Right lobe of liver (tissue), 6 donors: ENCODE data around the gene IFT20. TPM values are rescaled to one million over a fixed set of nuclear protein-coding genes. Genes with fewer than 3 reads are reported as not detected.
A peak's percentile ranks its signal among the peaks of the same experiment; 100 is the strongest.

Experiments used
- ATAC-seq, 4 donors: fragments of 200-7000 bp; cut with Tn5 transposase; one replicate each; pipeline ENCODE4 v1.9.1; 2020; ENCODE audit warnings: mild to moderate bottlenecking in 4 of 4, moderate library complexity in 4 of 4
- DNase-seq, 3 donors: peaks; one replicate each; pipeline ENCODE4 v3.0.0-alpha.2; 2020
- H3K27ac ChIP-seq, 3 donors: fragments of 200-600 bp; one replicate each; pipeline ENCODE4 v1.8.0; 2022
- H3K27me3 ChIP-seq, 2 donors: fragments of 200-600 bp; one replicate each; pipeline ENCODE4 v1.8.0; 2022
- H3K36me3 ChIP-seq, 4 donors: fragments of 200-600 bp; sonication (generic) in 1 of 4; one replicate each; pipeline versions ENCODE4 v1.5.1 to v1.8.0; 2017 to 2022; ENCODE audit warnings: control low read depth in 1 of 4
- H3K4me1 ChIP-seq, 4 donors: fragments of 200-600 bp; sonication (generic) in 1 of 4; one replicate each; pipeline versions ENCODE4 v1.5.1 to v1.8.0; 2017 to 2022; ENCODE audit warnings: control low read depth in 1 of 4
- H3K4me3 ChIP-seq, 3 donors: fragments of 200-600 bp; one replicate each; pipeline ENCODE4 v1.8.0; 2022
- H3K9me3 ChIP-seq, 4 donors: fragments of 200-600 bp; sonication (generic) in 1 of 4; one replicate each; pipeline versions ENCODE4 v1.5.1 to v1.8.0; 2017 to 2022; ENCODE audit warnings: control low read depth in 1 of 4
- CTCF ChIP-seq, 4 donors: fragments of 200-600 bp in 3 of 4; fragments of 450-650 bp in 1 of 4; IDR thresholded peaks; one replicate each; pipeline versions ENCODE4 v1.5.1 to v1.8.0; 2016 to 2022; ENCODE audit warnings: antibody characterized with exemption in 4 of 4, mild to moderate bottlenecking in 2 of 4
- POLR2A ChIP-seq: fragments of 450-650 bp; IDR thresholded peaks from one replicate; pipeline ENCODE4 v1.6.1; 2017; ENCODE audit warnings: antibody characterized with exemption, mild to moderate bottlenecking
- WGBS: methylation state at CpG from one replicate; pipeline ENCODE4 v1.1.6; 2018; ENCODE audit warnings: low coverage, low lambda C conversion rate; ENCODE audit not compliant: insufficient coverage; ENCODE audit errors: missing lambda C conversion rate; 5-methylcytosine and 5-hydroxymethylcytosine counted together
- intact Hi-C, 2 donors: fragments of 100-400 bp; cut with DNase I; formaldehyde crosslinking; loops; one replicate each; pipeline versions ENCODE4 v1.11.2 to v1.14.1; 2022
- long read RNA-seq: library from polyadenylated mRNA; unstranded; transcript quantifications from one replicate; pipeline ENCODE4 v2.0.0, GENCODE V29; 2019
- total RNA-seq, 6 experiments: library from RNA; depleted of rRNA in 2 of 6; stranded (reverse); fragments of >200 nt in 2 of 6; fragmentation: NEBNext Ultra II Directional in 3 of 6; extraction: Animal tissue kit (Norgen Biotek cat#: 25700) in 3 of 6; gene quantifications; one replicate each; pipeline versions ENCODE4 v1.1.0 to v1.2.4, GENCODE V29; 2016 to 2023
- donor health status: DM: no; HTN: yes; CAD: no.
- donor health status: DM: no; HTN: no; CAD: no.
- donor health status: DM: no; HTN: no; CAD: no.
- donor health status: DM: no; HTN: yes; CAD: no.
- donor health status: DM: no; HTN: yes; CAD: no.

IFT20 gene
- 10 to 100 TPM; 20.6 to 29.6 (median 26.1) TPM for total RNA-seq
- long read RNA-seq, transcript IFT20-214 (6 exons, 1,071 nt), result major isoform, 5 of 12 reads
- long read RNA-seq, partial matches to known transcripts, result 1 of 12 reads
- long read RNA-seq, other reads (novel, unspliced or antisense), result 0 of 12 reads

GRCh38 chr17:28335201-28335958, at the start of gene IFT20, which contains the start of gene TNFAIP1:
Gene IFT20 (minus strand): TSS chr17:28335472. CDS start chr17:28331985, 3,487 bp downstream.
Gene TNFAIP1 (plus strand): TSS chr17:28335761. CDS start chr17:28339522, 3,761 bp downstream.
- peak; percentile 88 to 97 (median 95) for ATAC-seq
- Histone ChIP-seq H3K36me3 (peaks cover 0 to 22% (median 6%) of the 10 kb centered on the region in 4 donors), H3K9me3 (no peaks in the 10 kb centered on the region), H3K27ac (peak within 1 kb of the TSS; percentile 95 to 99 (median 95)), H3K4me1 (peaks cover 0 to 34% (median 11%) of the 10 kb centered on the region in 4 donors), H3K27me3 (no peaks in the 10 kb centered on the region), H3K4me3 (peak within 1 kb of the TSS; percentile 94 to 96 (median 95))
- under 1% methylated on average over 19 of the region's 62 CpGs for WGBS
- peak; percentile 98 to 99 (median 99) for DNase-seq
- TF ChIP-seq CTCF (IDR thresholded peaks at IDR 0.05), result no peak
- TF ChIP-seq POLR2A, result peak; percentile 96
- intact Hi-C loops, result no loop called here

- intact Hi-C loops, result no loop called here
- TF ChIP-seq POLR2A (no peak), CTCF (IDR thresholded peaks at IDR 0.05) (no peak)
- no peaks in the 10 kb centered on the region for H3K27me3 ChIP-seq
- H3K4me1 ChIP-seq, result peaks cover 0 to 25% (median 0%) of the 10 kb centered on the region in 4 donors
- no peaks in the 10 kb centered on the region for H3K9me3 ChIP-seq
- no peak overlapping the region for H3K27ac ChIP-seq
- H3K36me3 ChIP-seq, result peaks cover 0 to 8% (median 0%) of the 10 kb centered on the region in 4 donors
- peak in 1 of 3 donors; percentile 58 for DNase-seq
- WGBS, result 60% methylated on average over 2 of the region's 29 CpGs
- peak overlapping the region; percentile 48 to 61 (median 57) for H3K4me3 ChIP-seq
- peak; percentile 25 to 47 (median 38) for ATAC-seq
These were observed 49.7 kb upstream of the IFT20 start for GRCh38 chr17:28385037-28385400.

- Histone ChIP-seq H3K27ac (peak overlapping the region in 1 of 3 donors; percentile 21), H3K9me3 (no peaks in the 10 kb centered on the region), H3K4me1 (peaks cover 0 to 25% (median 0%) of the 10 kb centered on the region in 4 donors), H3K36me3 (peaks cover 0 to 3% (median 0%) of the 10 kb centered on the region in 4 donors), H3K4me3 (peak overlapping the region; percentile 48 to 61 (median 57)), H3K27me3 (no peaks in the 10 kb centered on the region)
- peak; percentile 79 to 88 (median 82) for ATAC-seq
- DNase-seq, result peak; percentile 82 to 87 (median 83)
- intact Hi-C loops, result no loop called here
- 5% methylated on average over 11 of the region's 56 CpGs for WGBS
- TF ChIP-seq CTCF (IDR thresholded peaks at IDR 0.05) (no peak), POLR2A (peak; percentile 42)
These were observed 49.2 kb upstream of the IFT20 start for GRCh38 chr17:28384281-28385036.

- Histone ChIP-seq H3K4me3 (peak overlapping the region in 1 of 3 donors; percentile 31), H3K27me3 (no peaks in the 10 kb centered on the region), H3K9me3 (no peaks in the 10 kb centered on the region), H3K27ac (no peak overlapping the region), H3K36me3 (no peaks in the 10 kb centered on the region), H3K4me1 (peaks cover 0 to 25% (median 0%) of the 10 kb centered on the region in 4 donors)
- WGBS, result 29% methylated on average over 11 of the region's 72 CpGs
- DNase-seq, result peak; percentile 66 to 80 (median 75)
- TF ChIP-seq CTCF (IDR thresholded peaks at IDR 0.05) (peak; percentile 39 to 65 (median 43)), POLR2A (no peak)
- peak; percentile 59 to 81 (median 70) for ATAC-seq
- intact Hi-C loops, result no loop called here
These were observed 46.0 kb upstream of the IFT20 start for GRCh38 chr17:28381141-28381825.
